ENCODE measurements around the gene SEH1L. TPM values are rescaled to one million over a fixed set of nuclear protein-coding genes. Genes with fewer than 3 reads are reported as not detected.

Gene SEH1L
- total RNA-seq, 2 experiments from 2014 or later: 100 to 107 TPM

Other genes starting within 250 kb of the SEH1L start
- gene CEP76, start 245.3 kb upstream of the SEH1L start, total RNA-seq: 10 to 100 TPM; 12.5 to 13.9 TPM
- gene PSMG2, start 245.0 kb upstream of the SEH1L start, total RNA-seq: 100 to 1,000 TPM; 113 to 118 TPM
- gene PTPN2, start 63.8 kb upstream of the SEH1L start, total RNA-seq: 10 to 100 TPM; 60.6 to 72.9 TPM
- 10 to 100 TPM; 36.0 to 39.3 TPM for gene CEP192, start 43.4 kb downstream of the SEH1L start, total RNA-seq

Data from activated CD4-positive, alpha-beta T cell treated with anti-CD3 and anti-CD28 coated beads for 36 hours (primary cell).